Liver (tissue), 9 donors: ENCODE measurements around the gene VIL1. TPM values are rescaled to one million over a fixed set of nuclear protein-coding genes. Genes with fewer than 3 reads are reported as not detected.

Source experiments
- DNase-seq: peaks from one replicate; pipeline ENCODE4 v3.0.0-alpha.2; 2017; ENCODE audit warnings: low spot score
- H3K27ac ChIP-seq, 2 donors: one replicate each; pipeline ENCODE4 v1.7.0; 2013; ENCODE audit warnings: inconsistent platforms in 2 of 2, low read length in 2 of 2, control low read depth in 1 of 2, low read depth in 1 of 2, mild to moderate bottlenecking in 1 of 2
- H3K27me3 ChIP-seq, 4 donors: one replicate each; pipeline versions ENCODE4 v1.6.1 to v1.7.0; 2013; ENCODE audit warnings: low read length in 3 of 4, inconsistent platforms in 1 of 4, mild to moderate bottlenecking in 1 of 4, moderate library complexity in 1 of 4; ENCODE audit not compliant: control insufficient read depth in 4 of 4, insufficient read depth in 4 of 4
- H3K36me3 ChIP-seq, 4 donors: one replicate each; pipeline versions ENCODE4 v1.6.1 to v1.7.0; 2013; ENCODE audit warnings: low read length in 3 of 4, mild to moderate bottlenecking in 3 of 4, low read depth in 1 of 4, moderate library complexity in 1 of 4; ENCODE audit not compliant: control insufficient read depth in 4 of 4, insufficient read depth in 3 of 4
- H3K4me1 ChIP-seq, 4 donors: one replicate each; pipeline versions ENCODE4 v1.6.1 to v1.7.0; 2013; ENCODE audit warnings: low read length in 3 of 4, mild to moderate bottlenecking in 3 of 4, moderate library complexity in 1 of 4; ENCODE audit not compliant: control insufficient read depth in 4 of 4, insufficient read depth in 4 of 4
- H3K4me3 ChIP-seq, 3 donors: one replicate each; pipeline versions ENCODE4 v1.6.1 to v1.7.0; 2013; ENCODE audit warnings: low read length in 3 of 3, control low read depth in 1 of 3, low read depth in 1 of 3, mild to moderate bottlenecking in 1 of 3
- H3K9ac ChIP-seq, 2 donors: one replicate each; pipeline ENCODE4 v1.7.0; 2013; ENCODE audit warnings: low read length in 2 of 2, mild to moderate bottlenecking in 2 of 2, moderate library complexity in 2 of 2, control low read depth in 1 of 2, low read depth in 1 of 2
- H3K9me3 ChIP-seq, 4 donors: one replicate each; pipeline versions ENCODE4 v1.6.1 to v1.7.0; 2013; ENCODE audit warnings: low read length in 3 of 4; ENCODE audit not compliant: control insufficient read depth in 4 of 4
- ATF3 ChIP-seq: IDR thresholded peaks from 2 replicates; pipeline ENCODE4 v1.6.1; 2016; ENCODE audit warnings: antibody characterized with exemption
- EGR1 ChIP-seq, 2 donors: IDR thresholded peaks; 2 replicates each; pipeline ENCODE4 v1.6.1; 2016 to 2018; ENCODE audit warnings: antibody characterized with exemption in 2 of 2, low read depth in 2 of 2
- FOXA1 ChIP-seq: IDR thresholded peaks from 2 replicates; pipeline ENCODE4 v1.6.1; 2016; ENCODE audit warnings: antibody characterized with exemption
- GABPA ChIP-seq, 2 donors: IDR thresholded peaks in 1 of 2; conservative IDR thresholded peaks in 1 of 2; 2 replicates each; pipeline ENCODE4 v1.6.1; 2016; ENCODE audit warnings: antibody characterized with exemption in 2 of 2, mild to moderate bottlenecking in 1 of 2, moderate library complexity in 1 of 2
- HNF4A ChIP-seq, 2 donors: conservative IDR thresholded peaks; 2 replicates each; pipeline ENCODE4 v1.6.1; 2016; ENCODE audit warnings: antibody characterized with exemption in 2 of 2, mild to moderate bottlenecking in 2 of 2
- HNF4G ChIP-seq: IDR thresholded peaks from 2 replicates; pipeline ENCODE4 v1.6.1; 2016; ENCODE audit warnings: antibody characterized with exemption
- JUND ChIP-seq, 2 donors: IDR thresholded peaks; 2 replicates each; pipeline ENCODE4 v1.6.1; 2016; ENCODE audit warnings: antibody characterized with exemption in 2 of 2
- MAX ChIP-seq: IDR thresholded peaks from 2 replicates; pipeline ENCODE4 v1.6.1; 2016; ENCODE audit warnings: antibody characterized with exemption
- RAD21 ChIP-seq, 2 donors: IDR thresholded peaks; 2 replicates each; pipeline ENCODE4 v1.6.1; 2016; ENCODE audit warnings: antibody characterized with exemption in 2 of 2, mild to moderate bottlenecking in 2 of 2
- RXRA ChIP-seq, 2 donors: IDR thresholded peaks; 2 replicates each; pipeline ENCODE4 v1.6.1; 2017 to 2018; ENCODE audit warnings: antibody characterized with exemption in 2 of 2, mild to moderate bottlenecking in 1 of 2
- SP1 ChIP-seq: IDR thresholded peaks from 2 replicates; pipeline ENCODE4 v1.6.1; 2018; ENCODE audit warnings: antibody characterized with exemption, mild to moderate bottlenecking
- TAF1 ChIP-seq: conservative IDR thresholded peaks from 2 replicates; pipeline ENCODE4 v1.6.1; 2016; ENCODE audit warnings: antibody characterized with exemption, mild to moderate bottlenecking
- YY1 ChIP-seq: IDR thresholded peaks from 2 replicates; pipeline ENCODE4 v1.6.1; 2016; ENCODE audit warnings: antibody characterized with exemption, mild to moderate bottlenecking
- ZBTB33 ChIP-seq: IDR thresholded peaks from 2 replicates; pipeline ENCODE4 v1.6.1; 2016; ENCODE audit warnings: antibody characterized with exemption
- WGBS: extraction: QIAGEN DNeasy Blood & Tissue Kit; methylation state at CpG from one replicate; pipeline ENCODE4 v1.1.7; 2013; 5-methylcytosine and 5-hydroxymethylcytosine counted together
- polyA plus RNA-seq, 2 donors: library from polyadenylated mRNA; stranded (reverse) in 1 of 2; unstranded in 1 of 2; fragments of 200-250 nt in 1 of 2; fragments of >200 nt in 1 of 2; fragmentation: Nextera tagmentation in 1 of 2; extraction: Ambion mirVana in 1 of 2; gene quantifications; one replicate each; pipeline versions ENCODE4 v1.2.1 to v1.2.3, GENCODE V29; 2013 to 2015
- total RNA-seq, 2 donors: library from RNA; depleted of rRNA; stranded (reverse); fragments of >200 nt; gene quantifications; one replicate each; pipeline ENCODE4 v1.2.3, GENCODE V29; 2014
- donor health status: healthy.
- donor health status: healthy.
- donor health status: healthy.
- donor health status: healthy.
- donor health status: healthy.

VIL1 gene
- total and polyA plus RNA-seq, 4 donors = 16.4 to 72.0 (median 31.6) TPM

- Histone ChIP-seq H3K9me3 (no peaks in the 10 kb centered on the region), H3K27me3 (no peaks in the 10 kb centered on the region), H3K36me3 (no peaks in the 10 kb centered on the region), H3K4me3 (no peak overlapping the region), H3K4me1 (peaks cover 5 to 16% (median 11%) of the 10 kb centered on the region in 4 donors), H3K9ac (no peak overlapping the region), H3K27ac (peak overlapping the region in 1 of 2 donors; percentile 18)
- DNase-seq = no peak
- WGBS = 85% methylated on average over 5 of the region's 5 CpGs
- no peak for TF ChIP-seq SP1
- no peak for TF ChIP-seq TAF1
These were observed 604 bp upstream of the VIL1 start for GRCh38 chr2:218418321-218418716.

- WGBS = 75% methylated on average over 7 of the region's 7 CpGs
- Histone ChIP-seq H3K36me3 (no peaks in the 10 kb centered on the region), H3K27me3 (no peaks in the 10 kb centered on the region), H3K9me3 (no peaks in the 10 kb centered on the region), H3K4me1 (peaks cover 5 to 16% (median 11%) of the 10 kb centered on the region in 4 donors), H3K27ac (peak overlapping the region in 1 of 2 donors; percentile 78), H3K9ac (peak overlapping the region; percentile 13 to 28), H3K4me3 (peak overlapping the region; percentile 36 to 84 (median 43))
- TF ChIP-seq RXRA (IDR thresholded peaks at IDR 0.05) = no peak
- no peak for DNase-seq
These were observed 800 bp downstream of the VIL1 start for GRCh38 chr2:218419630-218420216.

GRCh38 chr2:218421027-218421426 is 2.1 kb downstream of the VIL1 start:
- Histone ChIP-seq H3K4me3 (no peak overlapping the region), H3K9ac (no peak overlapping the region), H3K36me3 (peaks cover 0 to 5% (median 0%) of the 10 kb centered on the region in 4 donors), H3K27ac (no peak overlapping the region), H3K9me3 (no peaks in the 10 kb centered on the region), H3K27me3 (no peaks in the 10 kb centered on the region), H3K4me1 (peaks cover 5 to 16% (median 11%) of the 10 kb centered on the region in 4 donors)
- no peak for TF ChIP-seq FOXA1
- no peak for TF ChIP-seq GABPA (IDR thresholded peaks at IDR 0.05 in 1 of 2, conservative IDR thresholded peaks at IDR 0.05 in 1 of 2)
- no peak for TF ChIP-seq HNF4A (conservative IDR thresholded peaks at IDR 0.05)
- no peak for TF ChIP-seq JUND (IDR thresholded peaks at IDR 0.05)
- no peak for TF ChIP-seq YY1
- TF ChIP-seq RXRA (IDR thresholded peaks at IDR 0.05) = no peak
- TF ChIP-seq MAX = no peak
- TF ChIP-seq HNF4G = no peak
- no peak for TF ChIP-seq ATF3
- TF ChIP-seq TAF1 = no peak
- TF ChIP-seq EGR1 (IDR thresholded peaks at IDR 0.05; ENCODE audit: low read depth in 2 of 2) = no peak
- TF ChIP-seq RAD21 (IDR thresholded peaks at IDR 0.05) = no peak
- TF ChIP-seq ZBTB33 = no peak
- no peak for DNase-seq
- WGBS = 91% methylated on average over 2 of the region's 2 CpGs
